Progenitor cell of endocrine pancreas (in vitro differentiated cells): ENCODE data around the gene BEX2. TPM values are rescaled to one million over a fixed set of nuclear protein-coding genes. Genes with fewer than 3 reads are reported as not detected.

Experiments used
- DNase-seq: peaks from one replicate; pipeline ENCODE4 v3.0.0; 2021; ENCODE audit warnings: low spot score; ENCODE audit not compliant: unreplicated experiment
- H3K27ac Mint-ChIP-seq: 2 replicates; pipeline ENCODE4 v1.8.0; 2021; ENCODE audit warnings: mild to moderate bottlenecking, moderate library complexity, mixed read lengths
- H3K27me3 Mint-ChIP-seq: 2 replicates; pipeline ENCODE4 v1.8.0; 2021; ENCODE audit warnings: mixed read lengths
- H3K36me3 Mint-ChIP-seq: 2 replicates; pipeline ENCODE4 v1.8.0; 2022; ENCODE audit warnings: mixed read lengths; ENCODE audit not compliant: insufficient read depth
- H3K4me1 Mint-ChIP-seq: 2 replicates; pipeline ENCODE4 v1.8.0; 2021; ENCODE audit warnings: low read depth, mixed read lengths
- H3K4me3 Mint-ChIP-seq: 2 replicates; pipeline ENCODE4 v1.8.0; 2021; ENCODE audit warnings: low read depth, mild to moderate bottlenecking, moderate library complexity, mixed read lengths
- H3K9me3 Mint-ChIP-seq: 2 replicates; pipeline ENCODE4 v1.8.0; 2021; ENCODE audit warnings: low read depth, mixed read lengths
- total RNA-seq: library from RNA; stranded (reverse); gene quantifications from 2 replicates; pipeline ENCODE4 v1.2.1, GENCODE V29; 2021
- TF ChIP-seq, protein P1 (sequence below): fragments of 200-600 bp; sonication (generic); IDR thresholded peaks from one replicate; pipeline ENCODE4 v1.5.0; 2021; ENCODE audit warnings: antibody characterized with exemption, mild to moderate bottlenecking; ENCODE audit not compliant: unreplicated experiment

BEX2 gene
- total RNA-seq, 1 donor from 2014 or later = 42.0 TPM

DNA sequence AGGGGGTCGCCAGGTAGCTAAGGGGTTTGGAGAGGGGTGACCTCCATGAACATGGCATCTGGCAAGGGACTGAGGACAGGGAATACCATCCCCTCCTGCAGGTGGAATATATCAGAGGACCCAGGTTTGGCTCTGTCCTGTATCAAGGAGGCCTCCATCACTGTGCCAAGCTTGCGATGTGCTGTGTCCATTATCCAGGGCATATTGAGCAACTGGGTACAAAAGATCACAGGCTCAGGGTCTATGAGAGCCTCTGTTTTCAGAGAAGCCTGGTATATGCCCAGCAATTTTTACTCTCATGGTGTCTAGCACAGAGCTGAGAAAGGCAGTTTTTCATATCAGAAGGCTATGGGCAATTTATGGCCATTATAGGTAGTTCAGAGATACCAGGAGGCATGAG lies 17.7 kb downstream of the BEX2 start:
- TF ChIP-seq, protein P1, sequence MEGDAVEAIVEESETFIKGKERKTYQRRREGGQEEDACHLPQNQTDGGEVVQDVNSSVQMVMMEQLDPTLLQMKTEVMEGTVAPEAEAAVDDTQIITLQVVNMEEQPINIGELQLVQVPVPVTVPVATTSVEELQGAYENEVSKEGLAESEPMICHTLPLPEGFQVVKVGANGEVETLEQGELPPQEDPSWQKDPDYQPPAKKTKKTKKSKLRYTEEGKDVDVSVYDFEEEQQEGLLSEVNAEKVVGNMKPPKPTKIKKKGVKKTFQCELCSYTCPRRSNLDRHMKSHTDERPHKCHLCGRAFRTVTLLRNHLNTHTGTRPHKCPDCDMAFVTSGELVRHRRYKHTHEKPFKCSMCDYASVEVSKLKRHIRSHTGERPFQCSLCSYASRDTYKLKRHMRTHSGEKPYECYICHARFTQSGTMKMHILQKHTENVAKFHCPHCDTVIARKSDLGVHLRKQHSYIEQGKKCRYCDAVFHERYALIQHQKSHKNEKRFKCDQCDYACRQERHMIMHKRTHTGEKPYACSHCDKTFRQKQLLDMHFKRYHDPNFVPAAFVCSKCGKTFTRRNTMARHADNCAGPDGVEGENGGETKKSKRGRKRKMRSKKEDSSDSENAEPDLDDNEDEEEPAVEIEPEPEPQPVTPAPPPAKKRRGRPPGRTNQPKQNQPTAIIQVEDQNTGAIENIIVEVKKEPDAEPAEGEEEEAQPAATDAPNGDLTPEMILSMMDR = no peak
- no peak for DNase-seq
- Mint-ChIP-seq H3K27me3 (peaks cover 2% of the 10 kb centered on the region), H3K4me3 (no peak overlapping the region), H3K9me3 (peaks cover 13% of the 10 kb centered on the region), H3K36me3 (no peaks in the 10 kb centered on the region), H3K27ac (no peak overlapping the region), H3K4me1 (no peaks in the 10 kb centered on the region)

DNA sequence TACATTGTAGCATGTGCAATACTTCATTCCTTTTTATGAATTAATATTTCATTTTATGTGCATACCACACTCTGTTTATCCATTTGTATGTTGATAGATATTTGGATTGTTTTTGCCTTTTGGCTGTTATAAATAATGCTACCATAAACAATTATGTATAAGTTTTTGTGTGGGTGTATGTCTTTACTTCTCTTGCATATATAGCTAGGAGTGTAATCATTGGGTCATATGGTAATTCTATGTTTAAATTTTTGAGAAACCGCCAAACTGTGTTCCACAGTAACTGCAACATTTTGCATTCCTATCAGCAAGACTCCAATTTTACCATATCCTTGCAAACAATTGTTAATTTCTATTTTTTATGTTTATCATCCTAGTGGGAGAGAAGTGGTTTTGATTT lies 31.2 kb downstream of the BEX2 start:
- DNase-seq = no peak
- TF ChIP-seq, protein P1 = no peak
- Mint-ChIP-seq H3K4me3 (no peak overlapping the region), H3K4me1 (no peaks in the 10 kb centered on the region), H3K36me3 (no peaks in the 10 kb centered on the region), H3K9me3 (peaks cover 21% of the 10 kb centered on the region), H3K27ac (no peak overlapping the region), H3K27me3 (peaks cover 10% of the 10 kb centered on the region)

DNA sequence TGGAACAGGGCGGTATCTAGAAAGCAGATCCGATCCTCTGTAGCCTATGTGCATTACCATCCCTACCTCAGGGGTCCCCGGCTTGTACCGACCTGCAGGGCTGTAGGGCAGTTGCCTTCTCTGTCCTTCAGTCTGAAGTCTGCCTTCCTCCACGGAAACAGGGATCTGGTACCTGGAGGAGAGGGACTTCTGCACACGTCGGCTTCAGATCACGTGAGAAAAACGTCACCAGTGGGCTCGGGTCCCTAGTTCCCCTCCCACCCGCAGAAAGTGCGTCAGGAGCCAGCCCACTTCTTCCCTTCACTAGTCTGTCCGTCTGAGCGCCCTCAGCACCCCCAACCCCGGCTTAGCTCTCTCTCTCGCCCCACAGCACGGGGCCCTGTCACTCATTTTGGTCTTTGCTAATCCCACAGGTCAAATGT lies 34.2 kb downstream of the BEX2 start, which contains the start of gene TCEAL5:
Gene TCEAL5 (minus strand): TSS at position 170 of the 422 bp plus-strand sequence. CDS start 2,187 bp downstream, outside the sequence.
- no peaks in the 10 kb centered on the region for H3K36me3 Mint-ChIP-seq
- no peak for DNase-seq
- TF ChIP-seq, protein P1 = no peak
- H3K27ac Mint-ChIP-seq = no peak within 1 kb of the TSS
- H3K4me1 Mint-ChIP-seq = no peaks in the 10 kb centered on the region
- H3K9me3 Mint-ChIP-seq = peaks cover 19% of the 10 kb centered on the region
- peaks cover 18% of the 10 kb centered on the region for H3K27me3 Mint-ChIP-seq
- no peak within 1 kb of the TSS for H3K4me3 Mint-ChIP-seq

DNA sequence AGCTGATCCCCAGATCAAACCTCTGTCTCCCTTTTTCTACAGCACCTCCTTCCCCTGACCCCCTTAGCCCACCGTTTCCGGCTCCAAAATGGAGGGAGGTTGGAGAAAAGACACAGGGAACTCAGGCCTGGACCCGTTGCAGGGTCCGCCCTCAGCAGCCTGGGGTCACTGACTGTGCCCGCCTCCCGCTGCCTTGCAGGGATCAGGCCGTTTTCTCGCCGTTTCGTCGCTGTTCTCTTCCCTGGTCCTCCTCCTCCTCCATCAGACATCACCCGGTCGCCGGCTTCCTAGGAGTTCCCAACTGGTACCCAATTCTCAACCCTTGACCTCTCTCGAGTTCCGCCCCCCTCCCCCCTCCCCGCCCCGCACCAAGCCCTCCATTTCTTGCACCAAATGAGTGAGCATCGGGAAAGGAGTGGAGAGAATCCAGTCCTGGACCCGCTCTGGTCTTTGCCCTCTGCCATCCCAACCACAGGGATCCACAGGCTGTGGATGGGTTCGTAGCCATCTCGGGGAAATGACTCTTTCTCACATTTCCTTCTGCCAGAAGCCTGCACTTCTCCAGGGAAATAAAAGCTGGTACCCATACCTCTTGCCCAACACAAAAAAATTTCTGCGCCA lies 34.7 kb downstream of the BEX2 start:
- no peak for DNase-seq
- Mint-ChIP-seq H3K27me3 (peaks cover 18% of the 10 kb centered on the region), H3K4me3 (no peak overlapping the region), H3K9me3 (peaks cover 16% of the 10 kb centered on the region), H3K36me3 (no peaks in the 10 kb centered on the region), H3K27ac (no peak overlapping the region), H3K4me1 (no peaks in the 10 kb centered on the region)
- TF ChIP-seq, protein P1 = no peak

DNA sequence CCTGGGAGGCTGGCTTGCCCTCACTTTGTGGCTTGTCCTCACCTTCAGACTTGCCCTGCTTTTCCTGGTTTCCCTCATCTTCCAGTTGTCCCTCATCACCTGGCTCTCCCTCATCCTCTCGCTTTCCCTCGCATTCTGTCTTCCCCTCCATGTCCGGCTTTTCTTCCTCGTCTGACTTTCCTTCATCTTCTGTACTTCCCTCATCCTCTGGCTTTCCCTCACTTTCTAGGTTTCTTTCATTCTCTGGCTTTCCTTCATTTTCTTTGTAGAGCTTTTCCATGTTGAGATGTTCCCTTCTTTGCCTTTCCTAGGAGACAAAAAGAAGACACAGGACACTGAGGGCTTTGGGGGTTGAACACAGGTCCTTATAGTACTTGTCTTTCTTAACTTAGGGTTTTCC lies 36.5 kb downstream of the BEX2 start:
- Mint-ChIP-seq H3K27me3 (peaks cover 18% of the 10 kb centered on the region), H3K36me3 (no peaks in the 10 kb centered on the region), H3K4me3 (no peak overlapping the region), H3K9me3 (peaks cover 8% of the 10 kb centered on the region), H3K4me1 (no peaks in the 10 kb centered on the region), H3K27ac (no peak overlapping the region)
- TF ChIP-seq, protein P1 = no peak
- no peak for DNase-seq

Other genes starting within 250 kb of the BEX2 start
- gene BEX1, start 246.8 kb downstream of the BEX2 start, total RNA-seq = 123 and 128 TPM in 2 replicates
- not detected in 2 replicates for gene NXF3, start 217.8 kb downstream of the BEX2 start, total RNA-seq
- 68.1 and 74.9 TPM in 2 replicates for gene BEX4, start 95.9 kb downstream of the BEX2 start, total RNA-seq
- gene TCEAL8, start 55.8 kb downstream of the BEX2 start, total RNA-seq = 65.1 and 71.0 TPM in 2 replicates
- gene TCEAL5, start 34.2 kb downstream of the BEX2 start, total RNA-seq = not detected in 2 replicates
- 4.9 and 5.1 TPM in 2 replicates for gene TCEAL7, start 19.2 kb upstream of the BEX2 start, total RNA-seq
- 111 and 118 TPM in 2 replicates for gene TCEAL9, start 45.5 kb upstream of the BEX2 start, total RNA-seq
- 408 and 425 TPM in 2 replicates for gene BEX3, start 65.5 kb upstream of the BEX2 start, total RNA-seq
- 0.89 and 0.98 TPM in 2 replicates for gene RAB40A, start 208.5 kb upstream of the BEX2 start, total RNA-seq